Measurements from ENCODE around the gene SRPK3.

SRPK3 gene

GRCh38 chrX:153784325-153784967 lies 3.6 kb downstream of the SRPK3 start:
- TF ChIP-seq, protein P1, sequence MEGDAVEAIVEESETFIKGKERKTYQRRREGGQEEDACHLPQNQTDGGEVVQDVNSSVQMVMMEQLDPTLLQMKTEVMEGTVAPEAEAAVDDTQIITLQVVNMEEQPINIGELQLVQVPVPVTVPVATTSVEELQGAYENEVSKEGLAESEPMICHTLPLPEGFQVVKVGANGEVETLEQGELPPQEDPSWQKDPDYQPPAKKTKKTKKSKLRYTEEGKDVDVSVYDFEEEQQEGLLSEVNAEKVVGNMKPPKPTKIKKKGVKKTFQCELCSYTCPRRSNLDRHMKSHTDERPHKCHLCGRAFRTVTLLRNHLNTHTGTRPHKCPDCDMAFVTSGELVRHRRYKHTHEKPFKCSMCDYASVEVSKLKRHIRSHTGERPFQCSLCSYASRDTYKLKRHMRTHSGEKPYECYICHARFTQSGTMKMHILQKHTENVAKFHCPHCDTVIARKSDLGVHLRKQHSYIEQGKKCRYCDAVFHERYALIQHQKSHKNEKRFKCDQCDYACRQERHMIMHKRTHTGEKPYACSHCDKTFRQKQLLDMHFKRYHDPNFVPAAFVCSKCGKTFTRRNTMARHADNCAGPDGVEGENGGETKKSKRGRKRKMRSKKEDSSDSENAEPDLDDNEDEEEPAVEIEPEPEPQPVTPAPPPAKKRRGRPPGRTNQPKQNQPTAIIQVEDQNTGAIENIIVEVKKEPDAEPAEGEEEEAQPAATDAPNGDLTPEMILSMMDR (IDR thresholded peaks at IDR 0.05; ENCODE audit: extremely low read depth, missing control alignments), result no peak
- DNase-seq (ENCODE audit: low spot score), result no peak

- TF ChIP-seq, protein P1 (IDR thresholded peaks at IDR 0.05; ENCODE audit: extremely low read depth, missing control alignments), result no peak
- no peak for DNase-seq (ENCODE audit: low spot score)
Measured at GRCh38 chrX:153786669-153787068, 5.8 kb downstream of the SRPK3 start.

DNA sequence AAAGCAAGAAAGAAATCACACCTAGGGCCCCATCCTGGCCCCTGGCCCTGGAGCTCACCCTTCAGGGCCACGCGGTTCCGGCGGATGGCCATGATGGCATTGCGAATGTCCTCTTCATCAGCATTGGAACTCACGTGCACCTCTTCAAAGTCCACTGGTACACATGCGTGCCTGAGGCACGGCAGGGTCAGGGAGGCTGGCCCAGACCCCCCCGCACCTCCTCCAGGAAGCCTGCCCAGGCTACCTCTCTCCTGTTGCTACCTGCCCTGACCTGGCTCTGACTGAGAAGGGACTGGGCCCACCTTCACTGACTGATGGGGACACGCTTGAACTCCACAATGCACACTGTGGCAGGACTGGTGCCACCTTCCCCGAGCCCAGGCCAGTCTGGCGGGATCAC lies 8.8 kb downstream of the SRPK3 start:
- TF ChIP-seq, protein P1 (IDR thresholded peaks at IDR 0.05; ENCODE audit: extremely low read depth, missing control alignments), result no peak
- no peak for DNase-seq (ENCODE audit: low spot score)

- TF ChIP-seq, protein P1 (IDR thresholded peaks at IDR 0.05; ENCODE audit: extremely low read depth, missing control alignments), result no peak
- DNase-seq (ENCODE audit: low spot score), result no peak
Measured at GRCh38 chrX:153791104-153791852, 10.4 kb downstream of the SRPK3 start.

DNA sequence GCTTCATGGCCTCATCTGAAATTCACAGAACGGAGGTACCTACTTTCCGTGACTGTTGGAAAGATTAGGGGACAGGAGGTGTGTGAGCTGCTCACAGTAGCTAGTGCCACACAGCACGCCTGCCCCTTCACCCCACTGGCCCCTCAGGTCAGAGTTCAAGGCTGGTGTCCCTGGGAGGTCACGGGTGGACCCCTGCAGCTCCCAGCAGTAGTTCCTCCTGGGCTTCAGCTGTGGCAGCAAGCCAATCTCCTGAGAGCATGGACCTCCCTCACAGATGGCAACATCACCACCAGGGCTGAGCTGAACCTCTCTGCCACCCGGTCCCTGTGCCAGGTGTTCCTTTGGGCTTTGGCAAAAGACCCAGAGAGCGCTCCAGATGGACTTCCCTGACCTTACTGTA lies 11.5 kb downstream of the SRPK3 start:
- TF ChIP-seq, protein P1 (IDR thresholded peaks at IDR 0.05; ENCODE audit: extremely low read depth, missing control alignments), result no peak
- DNase-seq (ENCODE audit: low spot score), result no peak

- TF ChIP-seq, protein P1 (IDR thresholded peaks at IDR 0.05; ENCODE audit: extremely low read depth, missing control alignments), result no peak
- no peak for DNase-seq (ENCODE audit: low spot score)
Measured at GRCh38 chrX:153793291-153793690, 12.4 kb downstream of the SRPK3 start.
